NCI-H2029 (cell line): ENCODE data around the gene SEL1L3.
"Not testable (repeated sequence)": the region's sequence is repeated elsewhere in the genome, so short reads cannot be mapped to it uniquely, and the experiment has no call there.

ENCODE experiments used
- DNase-seq: peaks from one replicate; lab custom pipeline; 2025; lab: John Stamatoyannopoulos, UW

SEL1L3 gene

DNA sequence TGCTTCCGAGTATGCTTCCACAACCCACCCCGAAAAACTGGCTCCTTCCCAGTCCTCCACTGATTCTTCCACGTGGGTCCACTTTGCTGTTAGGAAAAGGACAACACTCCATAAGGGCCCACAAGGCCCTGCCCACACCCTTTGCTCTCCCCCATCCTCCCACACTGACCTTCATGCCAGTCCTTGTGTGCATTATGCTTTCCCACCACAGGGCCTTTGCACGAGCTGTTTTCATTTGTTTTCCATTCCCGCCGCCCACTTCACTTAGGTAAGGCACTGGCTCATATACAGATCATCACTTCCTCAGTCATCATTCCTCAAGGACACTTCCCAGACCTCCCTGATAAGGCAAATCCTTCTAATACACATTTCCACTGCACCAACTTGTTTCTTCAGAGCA lies 16.8 kb upstream of the SEL1L3 start:
- DNase-seq: no peak

GRCh38 chr4:25879091-25879584 lies 16.4 kb upstream of the SEL1L3 start:
- DNase-seq: no peak

GRCh38 chr4:25878676-25879075 lies 15.9 kb upstream of the SEL1L3 start:
- no peak for DNase-seq

- no peak for DNase-seq
Observed at GRCh38 chr4:25875281-25875745, 12.5 kb upstream of the SEL1L3 start.

DNA sequence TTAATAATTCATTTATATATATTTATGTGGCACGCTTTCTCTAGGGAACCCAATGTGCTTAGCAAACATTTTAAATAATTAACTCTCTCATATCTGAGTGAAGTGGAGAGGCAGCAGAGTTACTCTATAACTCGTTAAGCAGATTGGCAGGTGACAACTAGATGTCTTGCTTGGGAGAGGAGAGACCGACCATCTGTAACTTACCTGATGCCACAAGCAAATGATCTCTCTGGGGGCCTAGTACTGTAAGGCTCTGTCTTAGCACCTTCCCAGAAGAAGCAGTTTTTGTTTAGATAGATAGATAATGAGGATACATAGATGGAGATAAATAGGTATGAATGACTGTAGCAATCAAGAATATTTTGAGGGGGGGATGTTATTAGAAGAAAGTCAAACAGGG lies 11.9 kb upstream of the SEL1L3 start:
- no peak for DNase-seq

- no peak for DNase-seq
Observed at GRCh38 chr4:25873632-25874129, 10.9 kb upstream of the SEL1L3 start.

GRCh38 chr4:25872851-25873631 lies 10.3 kb upstream of the SEL1L3 start:
- no peak for DNase-seq

- DNase-seq: no peak
Observed at GRCh38 chr4:25870081-25870480, 7.3 kb upstream of the SEL1L3 start.

- DNase-seq: no peak
Observed at GRCh38 chr4:25867781-25868294, 5.0 kb upstream of the SEL1L3 start.

- DNase-seq: not testable (repeated sequence)
Observed at GRCh38 chr4:25866401-25866800, 3.6 kb upstream of the SEL1L3 start.

DNA sequence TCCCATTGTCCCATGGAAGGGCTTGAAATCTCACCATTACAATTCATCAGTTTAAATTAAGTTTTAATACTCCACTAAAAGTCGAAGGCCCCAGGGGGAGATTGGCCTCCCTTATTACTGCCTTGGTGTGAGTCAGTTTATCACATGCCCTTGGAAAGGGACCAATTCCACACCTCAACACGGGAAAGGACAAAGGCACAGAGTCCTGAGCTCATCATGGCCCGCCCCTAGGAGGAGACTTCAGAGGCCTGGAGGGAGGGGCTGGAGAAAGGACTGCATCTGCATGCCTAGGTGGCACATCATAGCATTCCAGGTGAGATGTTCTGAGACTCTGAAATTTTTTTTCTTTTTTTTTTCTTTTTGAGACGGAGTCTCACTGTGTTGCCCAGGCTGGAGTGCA lies 2.8 kb upstream of the SEL1L3 start:
- peak; percentile 65 for DNase-seq

- DNase-seq: no peak
Observed at GRCh38 chr4:25863831-25864418, 1.1 kb upstream of the SEL1L3 start.

GRCh38 chr4:25863347-25863784 lies 578 bp upstream of the SEL1L3 start:
- DNase-seq: no peak

- no peak for DNase-seq
Observed at GRCh38 chr4:25861951-25862410, 807 bp downstream of the SEL1L3 start.

- DNase-seq: no peak
Observed at GRCh38 chr4:25861280-25861950, 1.4 kb downstream of the SEL1L3 start.

GRCh38 chr4:25860586-25861279 lies 2.1 kb downstream of the SEL1L3 start:
- no peak for DNase-seq

GRCh38 chr4:25859429-25860148 lies 3.2 kb downstream of the SEL1L3 start:
- no peak for DNase-seq

DNA sequence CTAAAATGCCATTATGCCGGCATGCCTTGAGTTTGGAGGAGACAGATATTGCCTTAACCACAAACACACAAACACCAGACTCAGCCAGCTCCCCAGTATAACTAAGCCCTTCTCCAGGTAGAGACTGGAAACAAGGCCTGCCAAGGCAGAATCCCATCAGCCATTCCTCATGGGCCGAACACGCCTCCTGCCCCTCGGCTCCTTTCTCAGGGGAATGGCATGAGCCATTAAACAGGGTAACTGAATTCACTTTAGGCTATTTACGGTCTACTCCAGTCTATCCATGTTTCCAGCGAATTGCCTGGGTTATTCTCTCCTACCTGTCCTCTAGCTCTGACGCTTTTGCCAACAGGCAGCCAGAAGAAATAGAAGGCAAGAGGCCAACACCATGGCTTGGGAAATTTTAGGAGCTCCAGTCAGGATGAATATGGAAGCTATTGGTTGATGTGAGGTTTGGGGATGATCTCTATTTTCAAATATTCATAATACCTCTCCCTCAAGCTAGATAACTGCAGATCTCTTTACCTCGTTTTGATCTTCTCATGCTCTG lies 4.9 kb downstream of the SEL1L3 start:
- no peak for DNase-seq

DNA sequence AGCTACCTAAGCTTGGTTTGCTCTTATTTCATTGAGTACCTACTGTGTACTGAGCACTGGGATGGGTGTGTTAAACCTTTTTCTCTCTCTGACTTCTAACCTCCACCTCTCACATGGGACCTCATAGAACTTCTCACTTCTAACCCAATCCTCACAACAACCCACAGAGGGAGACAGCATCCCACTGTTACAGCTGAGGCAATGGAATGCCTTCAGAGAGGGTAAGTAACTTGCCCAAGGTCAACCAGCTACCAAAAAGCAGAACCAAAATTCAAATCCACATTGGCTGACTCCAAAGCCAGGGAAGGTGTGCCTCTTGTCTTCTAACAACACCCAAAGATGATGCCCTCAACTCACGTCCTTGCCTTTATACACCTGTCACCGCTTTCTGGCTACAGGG lies 5.4 kb downstream of the SEL1L3 start:
- no peak for DNase-seq

DNA sequence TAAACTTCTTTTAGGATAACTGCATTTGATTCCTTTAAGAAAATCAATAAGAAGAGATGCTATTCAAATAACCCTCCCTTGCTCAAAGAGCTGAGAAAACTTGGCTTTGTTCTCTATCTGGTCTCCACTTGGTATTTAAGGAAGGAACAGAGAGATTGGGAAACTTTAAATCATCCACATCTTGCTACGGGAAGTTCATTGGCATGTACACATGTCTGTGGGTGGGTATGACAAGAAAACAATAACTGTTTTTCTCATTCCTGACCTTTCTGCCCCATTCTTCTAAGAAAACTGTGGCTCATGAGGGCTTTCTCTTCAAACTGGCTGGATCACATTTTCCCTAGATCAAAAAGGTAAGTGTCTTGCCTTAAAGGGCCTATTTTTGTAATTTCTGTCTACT lies 6.0 kb downstream of the SEL1L3 start:
- no peak for DNase-seq

DNA sequence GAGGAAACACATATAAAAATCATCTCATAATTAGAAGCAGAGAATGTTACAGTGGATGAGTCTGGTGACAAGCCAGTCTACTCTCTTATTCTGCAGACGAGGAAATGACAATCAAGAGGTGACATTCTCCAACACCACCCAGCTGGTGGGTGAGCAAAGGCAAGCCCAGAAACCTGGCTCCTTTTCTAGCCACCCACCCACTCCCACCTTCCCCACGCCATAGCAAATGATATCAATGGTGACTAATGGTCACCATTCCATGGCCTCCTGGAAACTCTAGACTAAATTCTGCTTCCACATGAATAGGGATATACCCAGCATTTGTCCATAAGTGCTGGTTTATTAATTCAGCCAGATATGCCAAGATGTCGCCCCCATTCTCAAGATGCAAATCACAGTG lies 10.7 kb downstream of the SEL1L3 start:
- DNase-seq: no peak
